GM19324 (cell line): ENCODE data around the gene DCAF7.

Experiments used
- ATAC-seq: cut with Tn5 transposase; IDR thresholded peaks from one replicate; pipeline ENCODE4 v1.9.1; 2021; ENCODE audit warnings: mild to moderate bottlenecking, moderate library complexity; ENCODE audit not compliant: unreplicated experiment, low FRiP score

Gene DCAF7

DNA sequence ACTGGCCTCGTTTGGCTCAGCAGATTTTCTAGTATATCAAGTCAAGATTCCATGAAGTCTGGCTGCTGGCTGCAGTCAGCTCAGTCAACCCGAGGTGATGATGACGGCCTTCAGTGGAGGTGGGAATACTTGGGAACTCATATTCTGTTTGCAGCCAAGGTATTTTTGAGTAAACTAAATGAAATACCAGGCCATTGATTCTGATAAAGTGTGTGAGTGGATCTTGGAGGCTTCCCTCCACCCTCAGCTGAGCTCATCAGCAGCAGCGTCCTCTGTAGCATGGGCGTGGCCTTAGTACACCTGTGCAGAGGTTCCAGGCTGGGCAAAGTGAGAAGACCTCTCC, 28.5 kb downstream of the DCAF7 start:
- ATAC-seq, result no peak

DNA sequence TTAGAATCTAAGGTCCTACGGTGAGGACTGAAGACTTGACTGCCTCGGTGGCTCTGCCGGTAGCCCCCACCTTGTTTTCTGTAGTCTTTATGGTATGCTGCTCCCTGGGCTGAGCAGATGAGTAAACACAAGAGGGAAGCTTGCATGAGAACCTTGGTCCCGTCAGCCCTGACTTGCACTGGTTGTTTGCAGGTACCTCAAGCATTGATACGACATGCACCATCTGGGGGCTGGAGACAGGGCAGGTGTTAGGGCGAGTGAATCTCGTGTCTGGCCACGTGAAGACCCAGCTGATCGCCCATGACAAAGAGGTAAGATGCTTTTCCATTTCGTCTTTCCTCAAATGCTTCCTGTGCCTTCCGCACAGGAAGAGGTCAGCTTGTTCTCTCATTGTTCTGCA, 29.4 kb downstream of the DCAF7 start:
- ATAC-seq, result no peak

DNA sequence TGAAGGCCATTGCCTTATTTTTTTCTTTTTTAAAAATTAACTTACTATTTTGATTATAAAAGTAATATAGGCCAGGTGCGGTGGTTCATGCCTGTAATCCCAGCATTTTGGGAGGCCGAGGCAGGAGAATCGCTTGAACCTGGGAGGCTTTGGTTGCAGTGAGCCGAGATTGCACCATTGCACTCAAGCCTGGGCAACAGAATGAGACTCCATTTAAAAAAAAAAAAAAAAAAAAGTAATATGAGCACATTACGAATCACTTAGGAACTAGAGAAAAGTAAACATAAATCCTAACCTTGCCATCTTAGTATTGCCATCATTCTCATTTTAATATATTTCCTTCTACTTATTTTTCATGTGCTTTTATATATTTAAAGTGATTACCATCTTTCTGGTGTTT, 37.5 kb downstream of the DCAF7 start:
- ATAC-seq, result no peak

DNA sequence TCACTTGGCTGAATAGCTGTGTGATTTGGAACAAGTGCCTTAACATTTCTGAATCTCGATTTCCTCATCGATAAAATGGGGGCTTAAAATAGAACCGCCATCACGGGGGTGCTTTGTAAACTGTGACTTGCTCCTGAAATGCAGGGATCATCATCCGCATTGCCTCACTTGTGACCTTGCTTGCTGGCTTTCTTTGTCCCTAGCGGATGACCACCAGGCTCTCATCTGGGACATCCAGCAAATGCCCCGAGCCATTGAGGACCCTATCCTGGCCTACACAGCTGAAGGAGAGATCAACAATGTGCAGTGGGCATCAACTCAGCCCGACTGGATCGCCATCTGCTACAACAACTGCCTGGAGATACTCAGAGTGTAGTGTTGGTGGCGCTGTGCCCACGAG, 38.5 kb downstream of the DCAF7 start:
- ATAC-seq, result no peak

DNA sequence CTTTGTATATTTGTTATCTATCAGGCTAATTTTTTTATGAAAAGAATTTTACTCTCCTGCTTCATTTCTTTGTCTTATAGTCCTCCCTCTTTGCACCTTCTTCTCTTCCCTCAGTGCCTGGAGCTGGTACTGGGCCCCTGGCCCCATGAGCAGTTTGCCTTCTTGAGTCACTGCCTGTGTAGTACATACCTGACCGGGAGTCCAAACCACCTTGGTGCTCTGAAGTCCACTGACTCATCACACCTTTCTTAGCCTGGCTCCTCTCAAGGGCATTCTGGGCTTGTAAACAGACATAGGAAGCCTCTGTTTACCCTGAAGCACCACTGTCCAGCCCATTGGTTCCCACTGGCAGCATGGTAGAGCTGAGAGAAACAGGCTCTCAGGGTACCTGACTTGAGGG, 39.4 kb downstream of the DCAF7 start:
- no peak for ATAC-seq

DNA sequence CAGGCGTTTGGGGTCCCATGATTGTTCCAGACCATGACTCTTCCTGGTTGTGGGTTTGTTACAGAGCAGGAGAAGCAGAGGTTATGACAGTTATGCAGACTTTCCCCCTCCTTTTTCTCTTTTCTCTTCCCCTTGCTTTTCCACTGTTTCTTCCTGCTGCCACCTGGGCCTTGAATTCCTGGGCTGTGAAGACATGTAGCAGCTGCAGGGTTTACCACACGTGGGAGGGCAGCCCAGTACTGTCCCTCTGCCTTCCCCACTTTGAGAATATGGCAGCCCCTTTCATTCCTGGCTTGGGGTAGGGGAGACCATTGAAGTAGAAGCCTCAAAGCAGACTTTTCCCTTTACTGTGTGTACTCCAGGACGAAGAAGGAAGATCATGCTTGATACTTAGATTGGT, 42.5 kb downstream of the DCAF7 start:
- ATAC-seq, result no peak

DNA sequence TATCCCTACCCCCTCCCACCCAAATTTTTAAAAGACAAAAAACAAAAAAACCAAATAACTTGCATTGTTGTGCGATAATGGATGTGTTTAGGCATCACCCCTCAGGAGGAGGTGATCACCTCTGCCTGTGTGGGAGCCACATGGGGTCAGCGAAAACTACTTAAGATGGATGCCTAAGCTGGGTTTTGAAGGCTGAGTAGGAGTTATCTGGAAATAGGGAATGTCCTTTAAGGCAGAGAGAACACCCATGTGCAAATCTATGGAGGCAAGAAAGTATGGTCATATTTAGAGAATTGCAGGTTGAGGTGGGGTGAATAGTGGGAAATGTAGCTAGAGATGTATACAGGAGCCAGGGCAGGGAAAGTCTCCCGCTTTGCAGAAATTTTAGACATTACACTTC, 44.9 kb downstream of the DCAF7 start:
- ATAC-seq, result no peak

DNA sequence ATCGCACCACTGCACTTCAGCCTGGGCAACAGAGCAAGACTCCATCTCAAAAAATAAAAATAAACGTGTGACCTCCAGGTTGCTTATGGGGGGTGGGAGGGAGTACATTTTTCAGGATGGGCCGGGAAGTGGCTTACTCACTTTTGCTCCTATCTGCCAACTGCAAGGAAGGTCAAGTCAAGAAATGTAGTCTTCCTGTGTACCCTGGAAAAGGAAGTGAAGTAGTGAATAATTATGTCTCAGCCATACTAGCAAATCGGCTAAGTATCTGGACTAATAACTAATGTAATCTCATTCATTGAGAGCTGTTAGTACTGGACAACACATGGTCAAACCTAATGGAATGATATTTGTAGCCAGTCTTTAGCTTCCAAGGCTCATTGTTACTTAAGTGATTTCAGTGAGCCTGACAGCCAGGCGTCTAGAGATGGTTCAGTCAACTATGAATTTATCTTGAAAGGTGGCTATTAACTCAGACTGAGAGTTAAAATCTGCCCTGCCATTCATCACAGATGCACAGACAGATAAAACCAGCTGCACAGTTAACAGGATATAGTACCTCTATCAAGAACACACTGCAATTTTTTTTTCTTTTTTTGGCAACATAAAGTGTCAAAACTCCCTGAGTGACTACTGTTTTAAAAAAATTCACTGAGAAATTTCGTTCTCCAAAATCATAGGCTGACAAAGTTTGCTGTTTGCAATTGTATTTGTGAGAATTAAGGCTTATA, 46.7 kb downstream of the DCAF7 start:
- ATAC-seq, result no peak

DNA sequence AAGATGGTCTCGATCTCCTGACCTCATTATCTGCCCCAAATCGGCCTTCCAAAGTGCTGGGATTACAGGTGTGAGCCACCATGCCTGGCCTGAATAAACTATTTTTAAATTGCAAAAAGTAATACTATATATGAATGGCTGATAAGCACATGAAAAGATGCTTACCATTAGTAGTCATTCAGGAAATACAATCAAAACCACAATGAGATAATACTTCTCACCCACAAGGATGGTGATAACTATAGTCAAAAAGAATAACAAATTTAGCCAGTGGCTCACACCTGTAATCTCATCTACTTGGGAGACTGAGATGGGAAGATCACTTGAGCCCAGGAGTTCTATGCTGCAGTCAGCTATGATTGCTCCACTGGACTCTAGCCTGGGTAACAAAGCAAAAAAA, 48.0 kb downstream of the DCAF7 start:
- no peak for ATAC-seq

DNA sequence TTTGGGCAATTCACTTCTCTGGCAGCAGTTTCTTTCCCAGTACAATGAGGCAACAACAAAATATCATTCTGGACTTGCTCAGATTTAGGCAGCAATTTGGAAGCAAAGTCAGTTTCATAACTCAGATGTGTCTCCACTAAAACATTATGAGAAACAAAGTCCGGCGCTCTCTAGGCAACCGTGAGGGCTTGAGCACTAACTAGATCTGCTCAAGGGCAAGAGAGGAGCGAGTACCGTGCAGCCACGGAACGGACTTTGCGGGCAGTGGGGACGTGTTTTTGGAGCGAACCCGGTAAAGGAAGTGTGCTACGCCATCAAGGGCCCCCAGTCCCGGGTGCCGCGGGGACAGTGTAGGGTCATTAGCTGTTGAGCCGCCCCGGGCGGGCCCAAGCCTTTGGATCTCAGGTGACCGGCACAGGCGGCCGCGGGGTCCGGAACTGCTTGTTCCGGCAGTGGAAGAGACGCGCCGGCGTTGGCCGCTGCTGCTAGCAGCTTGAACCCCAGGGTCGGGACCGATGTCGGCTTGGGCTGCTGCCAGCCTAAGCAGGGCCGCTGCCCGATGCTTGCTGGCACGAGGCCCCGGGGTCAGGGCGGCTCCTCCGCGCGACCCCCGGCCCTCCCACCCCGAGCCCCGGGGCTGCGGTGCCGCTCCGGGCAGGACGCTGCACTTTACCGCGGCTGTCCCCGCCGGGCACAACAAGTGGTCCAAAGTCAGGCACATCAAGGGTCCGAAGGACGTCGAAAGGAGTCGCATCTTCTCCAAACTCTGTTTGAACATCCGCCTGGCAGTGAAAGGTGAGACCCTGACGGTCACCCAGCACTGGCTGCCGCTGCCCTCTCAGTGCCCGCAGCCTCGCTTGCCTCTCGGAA, 50.5 kb downstream of the DCAF7 start, which contains the start of gene TACO1:
Gene TACO1, plus strand, starts transcription at position 327 of the 870 bp plus-strand sequence. Its CDS starts 189 bp downstream, at position 516.
- ATAC-seq, result peak; percentile 86

DNA sequence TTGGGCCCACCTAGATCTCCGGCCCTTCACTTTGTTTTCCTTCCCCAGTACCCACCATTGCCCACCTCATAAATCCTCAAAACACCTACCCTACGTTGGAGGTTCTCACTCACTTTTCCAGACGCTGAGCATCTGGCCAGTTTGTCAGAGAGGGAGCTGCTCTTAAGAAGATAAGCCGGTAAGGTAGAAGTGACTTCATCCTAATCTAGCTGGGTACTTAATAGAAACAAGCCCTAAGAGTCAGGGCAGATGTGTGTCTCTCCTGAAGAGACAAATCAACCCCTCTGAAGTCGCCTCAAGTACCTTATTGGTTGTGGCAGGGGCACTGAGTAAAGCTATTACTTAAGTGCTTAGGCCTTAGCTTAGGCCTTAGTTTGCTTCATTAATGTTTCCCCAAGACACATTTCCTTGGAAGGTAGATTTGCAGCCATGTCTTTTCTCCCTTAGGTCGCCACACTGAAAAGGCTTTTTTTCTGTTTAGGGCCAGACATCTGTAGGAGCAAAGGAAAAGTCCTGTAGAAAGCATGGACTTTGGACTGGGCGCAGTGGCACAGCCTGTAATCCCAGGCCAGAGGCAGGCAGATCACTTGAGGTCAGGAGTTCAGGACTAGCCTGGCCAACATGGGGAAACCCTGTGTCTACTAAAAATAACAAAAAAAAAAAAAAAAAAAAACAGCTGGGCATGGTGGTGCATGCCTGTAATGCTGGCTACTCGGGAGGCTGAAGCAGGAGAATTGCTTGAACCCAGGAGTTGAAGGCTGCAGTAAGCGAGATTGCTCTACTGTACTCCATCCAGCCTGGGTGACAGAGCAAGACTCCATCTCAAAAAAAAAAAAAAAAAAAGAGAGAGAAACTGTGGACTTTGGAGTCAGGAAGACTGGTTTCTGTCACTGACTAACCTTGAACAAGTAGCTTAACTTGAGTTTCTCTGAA, 51.4 kb downstream of the DCAF7 start:
- ATAC-seq, result no peak

DNA sequence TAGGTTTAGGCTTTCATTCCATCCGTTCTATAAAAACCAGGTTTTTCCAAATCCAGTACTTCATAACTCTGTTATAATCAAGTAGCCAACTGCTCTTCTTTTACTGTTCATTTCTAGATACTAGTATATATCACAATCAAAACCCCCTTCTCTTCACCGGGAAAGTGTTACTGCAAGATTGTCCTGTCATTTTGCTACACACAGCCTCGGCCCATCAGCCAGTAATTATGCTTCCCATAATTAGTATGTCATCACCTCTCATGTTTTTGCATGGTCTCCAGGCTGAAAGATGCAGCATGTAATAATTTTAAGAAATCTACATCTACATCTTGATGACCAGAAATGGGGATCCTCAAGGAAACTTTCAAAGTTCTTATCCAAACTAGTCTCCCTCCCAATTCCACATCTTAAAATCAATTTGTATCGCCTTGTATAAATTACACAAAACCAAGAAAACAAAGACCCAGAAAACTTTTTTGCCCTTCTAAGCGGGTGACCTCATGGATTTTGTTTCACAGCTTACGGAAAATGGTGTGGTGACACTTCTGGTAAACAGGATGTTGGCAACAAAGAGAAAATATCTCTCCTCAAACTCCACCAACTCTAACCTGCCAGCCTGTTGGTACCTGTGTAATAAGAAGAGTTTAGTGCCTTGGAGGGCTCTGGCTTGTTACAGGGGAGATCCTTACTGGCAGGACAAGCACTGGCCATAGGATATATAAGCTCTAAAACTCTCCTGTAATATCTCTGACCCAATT, 59.7 kb downstream of the DCAF7 start:
- no peak for ATAC-seq

DNA sequence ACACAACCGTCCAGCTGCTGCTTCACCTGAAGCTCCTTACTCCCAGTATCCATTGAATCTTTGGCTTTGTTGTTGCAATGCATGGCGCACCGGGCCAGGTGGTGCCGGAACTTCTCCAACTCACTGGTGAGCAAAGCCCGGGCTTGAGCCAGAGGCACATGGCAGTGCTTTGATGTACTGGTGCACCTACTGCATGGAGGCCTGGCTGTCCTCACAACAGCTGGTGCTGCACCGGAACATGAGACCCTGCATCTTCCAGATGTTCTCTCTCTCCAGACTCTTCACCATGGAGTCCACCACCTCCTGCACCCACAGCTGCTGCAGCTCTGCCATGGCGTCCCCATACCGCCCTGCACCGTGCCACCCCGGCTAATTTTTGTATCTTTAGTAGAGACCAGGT, 60.6 kb downstream of the DCAF7 start:
- ATAC-seq, result no peak

DNA sequence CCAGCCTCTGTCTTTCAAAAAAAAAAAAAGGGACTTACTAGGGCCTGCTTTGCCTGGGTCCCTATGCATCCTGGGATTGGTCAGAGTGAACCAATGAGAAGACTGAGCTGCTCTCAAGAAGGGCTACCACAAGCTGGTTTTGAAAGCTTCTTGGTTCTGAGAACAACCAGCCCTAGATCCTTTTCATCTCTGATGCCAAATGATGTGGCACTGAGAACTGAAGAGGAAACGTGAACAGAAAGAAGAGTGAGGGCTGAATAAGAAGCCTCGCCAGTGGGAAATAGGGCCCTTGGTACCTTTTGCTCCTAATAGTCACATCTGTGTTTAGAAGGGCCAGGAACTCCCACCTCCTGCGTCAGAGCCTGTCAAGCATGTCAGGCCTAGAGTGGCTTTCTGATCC, 61.1 kb downstream of the DCAF7 start:
- ATAC-seq, result no peak

DNA sequence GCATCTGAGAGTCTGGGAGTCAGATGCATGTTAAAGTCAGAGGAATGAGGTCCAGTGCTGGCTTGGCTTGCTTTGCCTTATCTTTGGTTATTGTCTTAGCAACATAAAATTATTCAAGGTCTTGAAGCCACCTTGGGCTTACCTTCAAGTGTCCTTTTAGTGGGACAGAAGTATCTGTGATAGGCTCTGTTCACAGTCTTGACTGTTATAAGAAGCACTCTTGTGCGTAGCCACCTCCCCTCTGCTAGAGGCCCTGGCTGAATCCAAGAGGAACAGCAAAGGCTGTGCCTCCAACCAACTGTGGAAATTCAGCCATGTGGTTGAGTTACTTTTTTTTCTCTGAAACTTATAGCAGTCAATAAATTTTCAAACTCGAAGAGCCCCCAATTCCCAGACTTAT, 63.4 kb downstream of the DCAF7 start:
- no peak for ATAC-seq

DNA sequence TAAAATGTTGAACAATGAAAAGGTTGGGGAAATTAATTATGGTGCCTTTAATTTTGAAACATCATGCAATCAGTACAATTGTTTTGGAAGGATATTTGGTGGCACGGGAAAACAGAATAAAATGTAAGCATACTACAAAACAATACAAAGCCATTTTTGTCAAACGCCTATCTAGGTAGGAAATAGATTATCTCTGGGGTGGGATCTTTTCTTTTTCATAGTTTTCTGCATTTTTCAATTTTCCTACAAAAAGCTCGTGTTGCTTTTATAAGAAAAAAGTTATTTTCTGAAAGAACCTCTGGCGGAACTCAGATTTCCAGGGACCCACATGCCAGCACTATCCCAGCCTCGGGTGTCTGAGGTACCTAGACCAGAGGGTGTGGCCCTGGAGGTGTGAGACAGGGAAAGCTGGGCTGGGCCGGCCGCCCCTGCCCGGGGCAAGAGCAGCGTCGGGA, 71.0 kb downstream of the DCAF7 start:
- ATAC-seq, result no peak

DNA sequence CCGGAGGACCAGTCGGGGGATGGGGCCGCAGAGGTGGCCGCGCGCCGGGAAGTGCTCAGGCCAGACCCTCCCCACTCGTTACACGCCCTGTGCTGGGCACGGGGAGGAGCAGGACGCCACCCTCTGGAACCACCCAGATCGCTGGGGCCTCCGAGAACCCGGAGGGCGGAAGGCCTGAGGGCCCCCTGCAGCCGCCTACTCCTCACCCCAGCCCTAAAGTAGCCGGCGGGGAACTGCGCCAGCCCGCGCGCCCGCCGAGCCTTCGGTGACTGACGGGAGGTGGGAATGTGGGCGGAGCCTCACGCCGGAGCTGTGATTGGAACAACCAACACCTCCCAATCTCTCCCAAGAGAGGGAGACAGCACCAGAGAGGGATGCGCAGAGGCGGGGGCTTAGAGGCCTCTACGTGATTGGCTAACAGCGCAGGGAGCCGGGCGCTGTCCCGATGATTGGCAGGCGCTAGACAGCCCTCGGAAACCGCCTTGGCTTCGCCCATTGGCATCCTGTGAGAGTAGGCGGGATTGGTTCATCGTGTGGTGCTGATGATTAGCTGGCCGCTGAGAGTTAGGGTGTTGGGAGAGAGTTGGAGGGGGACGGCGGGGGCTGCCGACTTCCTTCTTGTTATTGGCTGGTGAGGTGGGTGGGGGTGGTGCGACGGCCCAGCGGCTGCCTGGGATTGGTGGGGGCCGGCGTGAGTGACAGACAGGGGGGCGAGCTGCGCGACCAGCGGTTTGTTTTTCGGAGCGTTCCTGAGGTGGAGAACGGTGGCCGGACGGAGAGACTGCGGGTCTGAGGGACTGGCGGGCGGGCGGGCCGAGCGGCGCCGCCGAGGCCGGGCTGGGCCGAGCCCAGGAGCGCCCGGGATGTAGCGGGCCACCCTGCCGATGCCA, 71.7 kb downstream of the DCAF7 start, which contains the start of gene MAP3K3:
Gene MAP3K3, plus strand, starts transcription at position 734 of the 890 bp plus-strand sequence. CDS start 343 bp downstream, outside the sequence.
- peak; percentile 93 for ATAC-seq

DNA sequence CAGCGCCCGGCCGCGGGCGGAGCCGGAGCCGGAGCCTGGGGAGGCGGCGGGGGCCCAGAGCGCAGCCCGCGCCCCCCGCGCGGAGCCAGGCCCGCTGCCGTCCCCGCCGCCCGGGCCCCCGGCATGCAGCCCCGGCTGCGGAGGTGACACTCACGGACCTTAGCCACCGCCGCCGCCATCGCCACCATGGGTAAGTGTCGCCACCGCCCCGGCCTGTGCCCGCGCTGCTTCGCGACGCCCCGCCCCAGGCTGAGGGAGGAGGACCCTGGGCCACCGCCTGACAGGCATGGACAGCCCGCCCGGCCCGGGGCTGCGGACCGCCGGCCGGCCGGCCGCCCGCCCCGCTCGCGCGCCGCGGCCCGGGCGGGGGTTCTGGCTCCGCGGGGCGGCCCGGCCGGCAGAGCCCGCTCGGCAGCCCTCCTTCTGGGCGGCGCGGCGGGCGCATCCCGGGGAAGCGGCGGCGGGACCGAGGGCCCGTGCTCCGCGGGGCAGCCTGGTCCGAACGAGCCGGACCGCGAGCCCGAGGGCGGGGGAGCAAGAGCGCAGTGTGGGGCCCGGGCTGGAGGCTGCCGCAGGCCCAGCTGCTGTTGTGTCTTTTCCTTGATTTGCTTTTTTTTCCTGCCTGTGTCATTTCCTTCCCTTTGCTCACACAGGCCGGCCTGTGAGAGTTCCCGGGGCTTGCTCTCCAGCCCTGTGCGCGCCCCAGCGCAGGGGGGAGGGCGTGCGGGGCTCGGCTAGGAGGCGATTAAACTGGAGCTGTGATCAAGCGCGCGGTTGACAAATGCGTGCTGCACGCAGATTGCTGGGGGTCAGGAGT, 72.5 kb downstream of the DCAF7 start:
- ATAC-seq, result peak; percentile 41
